ENCODE results near the gene SYNRG. TPM values are rescaled to one million over a fixed set of nuclear protein-coding genes. Genes with fewer than 3 reads are reported as not detected.

Gene SYNRG, protein sequence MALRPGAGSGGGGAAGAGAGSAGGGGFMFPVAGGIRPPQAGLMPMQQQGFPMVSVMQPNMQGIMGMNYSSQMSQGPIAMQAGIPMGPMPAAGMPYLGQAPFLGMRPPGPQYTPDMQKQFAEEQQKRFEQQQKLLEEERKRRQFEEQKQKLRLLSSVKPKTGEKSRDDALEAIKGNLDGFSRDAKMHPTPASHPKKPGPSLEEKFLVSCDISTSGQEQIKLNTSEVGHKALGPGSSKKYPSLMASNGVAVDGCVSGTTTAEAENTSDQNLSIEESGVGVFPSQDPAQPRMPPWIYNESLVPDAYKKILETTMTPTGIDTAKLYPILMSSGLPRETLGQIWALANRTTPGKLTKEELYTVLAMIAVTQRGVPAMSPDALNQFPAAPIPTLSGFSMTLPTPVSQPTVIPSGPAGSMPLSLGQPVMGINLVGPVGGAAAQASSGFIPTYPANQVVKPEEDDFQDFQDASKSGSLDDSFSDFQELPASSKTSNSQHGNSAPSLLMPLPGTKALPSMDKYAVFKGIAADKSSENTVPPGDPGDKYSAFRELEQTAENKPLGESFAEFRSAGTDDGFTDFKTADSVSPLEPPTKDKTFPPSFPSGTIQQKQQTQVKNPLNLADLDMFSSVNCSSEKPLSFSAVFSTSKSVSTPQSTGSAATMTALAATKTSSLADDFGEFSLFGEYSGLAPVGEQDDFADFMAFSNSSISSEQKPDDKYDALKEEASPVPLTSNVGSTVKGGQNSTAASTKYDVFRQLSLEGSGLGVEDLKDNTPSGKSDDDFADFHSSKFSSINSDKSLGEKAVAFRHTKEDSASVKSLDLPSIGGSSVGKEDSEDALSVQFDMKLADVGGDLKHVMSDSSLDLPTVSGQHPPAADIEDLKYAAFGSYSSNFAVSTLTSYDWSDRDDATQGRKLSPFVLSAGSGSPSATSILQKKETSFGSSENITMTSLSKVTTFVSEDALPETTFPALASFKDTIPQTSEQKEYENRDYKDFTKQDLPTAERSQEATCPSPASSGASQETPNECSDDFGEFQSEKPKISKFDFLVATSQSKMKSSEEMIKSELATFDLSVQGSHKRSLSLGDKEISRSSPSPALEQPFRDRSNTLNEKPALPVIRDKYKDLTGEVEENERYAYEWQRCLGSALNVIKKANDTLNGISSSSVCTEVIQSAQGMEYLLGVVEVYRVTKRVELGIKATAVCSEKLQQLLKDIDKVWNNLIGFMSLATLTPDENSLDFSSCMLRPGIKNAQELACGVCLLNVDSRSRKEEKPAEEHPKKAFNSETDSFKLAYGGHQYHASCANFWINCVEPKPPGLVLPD (N-terminal part only)
- 11.5 to 16.5 TPM (median 13.3 TPM) in 5 replicates for total RNA-seq (2022; extraction: Qiagen RNA extraction)

DNA sequence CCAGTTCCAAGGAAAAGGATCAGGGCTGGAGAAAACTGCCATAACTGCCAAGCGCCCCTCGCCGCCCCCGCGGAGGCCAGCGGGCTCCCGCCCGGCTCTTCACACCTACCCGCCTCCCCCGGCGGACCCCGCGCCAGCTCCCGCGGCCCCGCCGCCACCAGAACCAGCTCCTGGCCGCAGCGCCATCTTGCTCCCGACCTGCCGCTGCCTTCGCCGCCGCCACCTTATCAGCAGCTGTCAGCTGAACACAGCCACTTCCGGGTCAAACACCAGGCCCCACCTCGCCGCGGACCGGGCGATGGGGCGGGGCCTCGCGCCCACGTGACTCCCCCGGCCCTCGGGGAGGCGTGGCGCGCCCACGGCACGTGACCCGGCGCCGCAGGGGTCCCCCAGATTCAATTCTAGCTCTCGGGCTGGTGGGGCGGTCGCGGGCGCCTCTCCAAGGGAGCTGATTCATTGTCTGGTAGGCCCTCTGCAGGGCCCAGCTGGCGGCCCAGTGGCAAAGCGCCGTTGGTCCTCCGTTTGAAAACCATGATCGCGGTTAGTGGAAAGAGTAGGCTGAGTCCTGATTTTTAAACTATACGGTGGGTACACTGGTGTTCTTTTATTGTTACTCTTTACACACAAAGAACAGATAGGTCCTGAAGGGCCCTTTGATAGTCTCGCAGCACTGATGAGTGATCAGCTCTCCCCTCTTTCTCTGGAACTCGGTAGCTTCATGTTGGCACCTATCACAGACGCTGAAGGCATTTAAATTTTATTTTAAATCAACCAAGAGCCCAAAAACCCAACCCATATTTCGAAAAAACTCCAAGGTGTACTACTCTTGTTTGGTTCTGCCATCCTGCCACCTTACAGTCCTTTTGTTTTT lies at the start of gene SYNRG:
TSS of gene SYNRG (minus strand) at position 249 of the 871 bp plus-strand sequence. CDS start at position 186, 63 bp downstream.

DNA sequence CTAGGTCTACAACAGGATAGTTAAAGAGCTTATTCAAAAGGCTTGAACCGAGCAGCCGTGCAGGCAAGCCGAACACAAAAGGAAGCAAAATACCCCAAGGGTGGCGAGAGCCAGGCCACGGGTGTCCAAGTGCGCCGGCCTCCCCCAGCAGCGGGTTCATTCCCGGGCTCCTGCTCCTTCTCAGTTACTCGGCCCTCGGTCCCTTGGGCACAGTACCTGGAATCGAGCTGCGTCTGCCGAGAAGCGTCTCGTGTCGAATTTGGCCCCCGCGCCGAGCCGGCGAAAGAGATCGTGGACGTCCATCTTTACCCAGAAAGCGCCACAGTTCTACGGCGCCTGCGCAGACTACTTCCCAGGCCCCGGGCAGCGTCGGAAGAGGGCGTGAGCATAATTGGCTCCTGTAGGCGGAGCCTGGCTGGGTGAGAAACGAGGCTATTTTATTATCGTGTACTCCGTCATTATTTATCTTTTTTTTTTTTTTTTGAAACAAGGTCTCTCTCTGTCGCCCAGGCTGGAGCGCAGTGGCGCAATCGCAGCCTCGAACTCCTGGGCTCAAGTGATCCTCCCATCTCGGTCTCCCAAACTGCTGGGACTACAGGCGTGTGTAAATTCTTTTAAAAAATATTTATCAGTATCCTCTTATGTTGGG lies 34.0 kb upstream of the SYNRG start, which contains the start of gene DDX52:
TSS of gene DDX52 (minus strand) at position 329 of the 649 bp plus-strand sequence. CDS start at position 303, 26 bp downstream.

GRCh38 chr17:37489197-37490001 lies 119.8 kb downstream of the SYNRG start, which contains the start of gene DUSP14:
TSS of gene DUSP14 (plus strand) at chr17:37489891. CDS start at chr17:37512273, 22,382 bp downstream.

Other genes starting within 250 kb of the SYNRG start
- not detected in 5 replicates for gene C17orf78, start 233.4 kb downstream of the SYNRG start, total RNA-seq (2022; extraction: Qiagen RNA extraction)
- gene ACACA, start 202.6 kb downstream of the SYNRG start, total RNA-seq (2022; extraction: Qiagen RNA extraction): 45.9 to 56.7 TPM (median 48.1 TPM) in 5 replicates
- 11.8 to 14.9 TPM (median 12.7 TPM) in 5 replicates for gene TADA2A, start 202.5 kb downstream of the SYNRG start, total RNA-seq (2022; extraction: Qiagen RNA extraction)
- 44.9 to 53.6 TPM (median 50.1 TPM) in 5 replicates for gene DUSP14, start 119.5 kb downstream of the SYNRG start, total RNA-seq (2022; extraction: Qiagen RNA extraction)
- 25.3 to 32.4 TPM (median 27.6 TPM) in 5 replicates for gene DDX52, start 34.0 kb upstream of the SYNRG start, total RNA-seq (2022; extraction: Qiagen RNA extraction)
- gene HNF1B, start 135.6 kb upstream of the SYNRG start, total RNA-seq (2022; extraction: Qiagen RNA extraction): 16.4 to 19.5 TPM (median 18.7 TPM) in 5 replicates

All from A549 treated with Hydrocortisone at 1 μM for 4 hours (cell line).